GM18873 (cell line): ENCODE data around the gene REL.
"Not testable (repeated sequence)": the region's sequence is repeated elsewhere in the genome, so short reads cannot be mapped to it uniquely, and the experiment has no call there.

Experiments used
- ATAC-seq: cut with Tn5 transposase; IDR thresholded peaks from one replicate; pipeline ENCODE4 v1.9.1; 2021; ENCODE audit warnings: mild to moderate bottlenecking, moderate library complexity, moderate number of reproducible peaks; ENCODE audit not compliant: unreplicated experiment, low FRiP score

The REL gene

GRCh38 chr2:60881047-60881932, at the start of gene REL:
Gene REL, plus strand, starts transcription at chr2:60881574. Its CDS starts 267 bp downstream, at chr2:60881841.
- ATAC-seq, result peak; percentile 66

- no peak for ATAC-seq
These were observed 49.5 kb upstream of the REL start for GRCh38 chr2:60831921-60832320.

- ATAC-seq, result no peak
These were observed 48.8 kb upstream of the REL start for GRCh38 chr2:60832621-60833020.

GRCh38 chr2:60834270-60834717, 47.1 kb upstream of the REL start:
- ATAC-seq, result no peak

GRCh38 chr2:60836491-60836890, 44.9 kb upstream of the REL start:
- ATAC-seq, result no peak

GRCh38 chr2:60837123-60837522, 44.3 kb upstream of the REL start:
- no peak for ATAC-seq

- no peak for ATAC-seq
These were observed 42.9 kb upstream of the REL start for GRCh38 chr2:60838481-60838880.

- peak; percentile 33 for ATAC-seq
These were observed 42.1 kb upstream of the REL start for GRCh38 chr2:60839126-60839813.

- ATAC-seq, result peak; percentile 51
These were observed 40.5 kb upstream of the REL start for GRCh38 chr2:60840880-60841279.

GRCh38 chr2:60843006-60843405, 38.4 kb upstream of the REL start:
- no peak for ATAC-seq

GRCh38 chr2:60844105-60844504, 37.3 kb upstream of the REL start:
- no peak for ATAC-seq

- ATAC-seq, result no peak
These were observed 33.5 kb upstream of the REL start for GRCh38 chr2:60847854-60848253.

GRCh38 chr2:60849187-60849586, 32.2 kb upstream of the REL start:
- ATAC-seq, result no peak

GRCh38 chr2:60852282-60852860, 29.0 kb upstream of the REL start:
- no peak for ATAC-seq

GRCh38 chr2:60853531-60853930, 27.8 kb upstream of the REL start:
- no peak for ATAC-seq

GRCh38 chr2:60855989-60856669, 25.2 kb upstream of the REL start:
- ATAC-seq, result no peak

GRCh38 chr2:60857056-60857455, 24.3 kb upstream of the REL start:
- ATAC-seq, result no peak

- ATAC-seq, result no peak
These were observed 22.5 kb upstream of the REL start for GRCh38 chr2:60858897-60859311.

GRCh38 chr2:60861736-60862135, 19.6 kb upstream of the REL start:
- ATAC-seq, result no peak

- no peak for ATAC-seq
These were observed 18.7 kb upstream of the REL start for GRCh38 chr2:60862642-60863041.

GRCh38 chr2:60865361-60865760, 16.0 kb upstream of the REL start:
- not testable (repeated sequence) for ATAC-seq
